ENCODE results near the gene BTD. TPM values are rescaled to one million over a fixed set of nuclear protein-coding genes. Genes with fewer than 3 reads are reported as not detected.

BTD gene
- total and polyA plus RNA-seq, 2 experiments from 2014 or later = 17.8 to 20.0 TPM

DNA sequence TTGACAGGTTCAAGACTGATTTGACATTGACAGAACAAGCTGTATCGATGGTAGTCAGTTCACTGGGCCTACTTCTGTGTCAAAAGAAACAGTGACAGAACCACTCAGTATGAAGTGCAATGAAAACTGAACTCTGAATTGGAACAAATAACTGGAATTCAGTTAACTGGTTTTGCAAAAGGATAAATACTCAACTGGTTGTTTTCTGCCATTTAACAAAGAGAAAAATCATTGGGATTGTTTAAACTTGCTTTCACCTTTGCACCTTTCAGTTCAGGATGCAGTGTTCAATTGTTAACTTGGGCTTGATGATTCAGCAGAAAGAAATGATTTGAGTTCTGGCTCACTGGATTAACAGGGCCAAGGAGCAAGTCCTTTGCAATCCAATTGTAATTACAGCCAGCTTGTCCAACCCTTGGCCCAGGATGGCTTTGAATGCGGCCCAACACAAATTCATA, 4.9 kb downstream of the BTD start (continued):
- TF ChIP-seq, protein P1, sequence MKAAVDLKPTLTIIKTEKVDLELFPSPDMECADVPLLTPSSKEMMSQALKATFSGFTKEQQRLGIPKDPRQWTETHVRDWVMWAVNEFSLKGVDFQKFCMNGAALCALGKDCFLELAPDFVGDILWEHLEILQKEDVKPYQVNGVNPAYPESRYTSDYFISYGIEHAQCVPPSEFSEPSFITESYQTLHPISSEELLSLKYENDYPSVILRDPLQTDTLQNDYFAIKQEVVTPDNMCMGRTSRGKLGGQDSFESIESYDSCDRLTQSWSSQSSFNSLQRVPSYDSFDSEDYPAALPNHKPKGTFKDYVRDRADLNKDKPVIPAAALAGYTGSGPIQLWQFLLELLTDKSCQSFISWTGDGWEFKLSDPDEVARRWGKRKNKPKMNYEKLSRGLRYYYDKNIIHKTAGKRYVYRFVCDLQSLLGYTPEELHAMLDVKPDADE (IDR thresholded peaks at IDR 0.05) = no peak
- no peak for TF ChIP-seq EZH2 (IDR thresholded peaks at IDR 0.05; ENCODE audit: low read depth, unreplicated experiment)
- TF ChIP-seq, protein P2, sequence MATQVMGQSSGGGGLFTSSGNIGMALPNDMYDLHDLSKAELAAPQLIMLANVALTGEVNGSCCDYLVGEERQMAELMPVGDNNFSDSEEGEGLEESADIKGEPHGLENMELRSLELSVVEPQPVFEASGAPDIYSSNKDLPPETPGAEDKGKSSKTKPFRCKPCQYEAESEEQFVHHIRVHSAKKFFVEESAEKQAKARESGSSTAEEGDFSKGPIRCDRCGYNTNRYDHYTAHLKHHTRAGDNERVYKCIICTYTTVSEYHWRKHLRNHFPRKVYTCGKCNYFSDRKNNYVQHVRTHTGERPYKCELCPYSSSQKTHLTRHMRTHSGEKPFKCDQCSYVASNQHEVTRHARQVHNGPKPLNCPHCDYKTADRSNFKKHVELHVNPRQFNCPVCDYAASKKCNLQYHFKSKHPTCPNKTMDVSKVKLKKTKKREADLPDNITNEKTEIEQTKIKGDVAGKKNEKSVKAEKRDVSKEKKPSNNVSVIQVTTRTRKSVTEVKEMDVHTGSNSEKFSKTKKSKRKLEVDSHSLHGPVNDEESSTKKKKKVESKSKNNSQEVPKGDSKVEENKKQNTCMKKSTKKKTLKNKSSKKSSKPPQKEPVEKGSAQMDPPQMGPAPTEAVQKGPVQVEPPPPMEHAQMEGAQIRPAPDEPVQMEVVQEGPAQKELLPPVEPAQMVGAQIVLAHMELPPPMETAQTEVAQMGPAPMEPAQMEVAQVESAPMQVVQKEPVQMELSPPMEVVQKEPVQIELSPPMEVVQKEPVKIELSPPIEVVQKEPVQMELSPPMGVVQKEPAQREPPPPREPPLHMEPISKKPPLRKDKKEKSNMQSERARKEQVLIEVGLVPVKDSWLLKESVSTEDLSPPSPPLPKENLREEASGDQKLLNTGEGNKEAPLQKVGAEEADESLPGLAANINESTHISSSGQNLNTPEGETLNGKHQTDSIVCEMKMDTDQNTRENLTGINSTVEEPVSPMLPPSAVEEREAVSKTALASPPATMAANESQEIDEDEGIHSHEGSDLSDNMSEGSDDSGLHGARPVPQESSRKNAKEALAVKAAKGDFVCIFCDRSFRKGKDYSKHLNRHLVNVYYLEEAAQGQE (IDR thresholded peaks at IDR 0.05; ENCODE audit: unreplicated experiment) = no peak
- TF ChIP-seq POLR2AphosphoS5 (IDR thresholded peaks at IDR 0.05; ENCODE audit: low read depth) = no peak
- TF ChIP-seq CREB1 (CRISPR knock-in tag; IDR thresholded peaks at IDR 0.05; ENCODE audit: low read depth) = no peak

DNA sequence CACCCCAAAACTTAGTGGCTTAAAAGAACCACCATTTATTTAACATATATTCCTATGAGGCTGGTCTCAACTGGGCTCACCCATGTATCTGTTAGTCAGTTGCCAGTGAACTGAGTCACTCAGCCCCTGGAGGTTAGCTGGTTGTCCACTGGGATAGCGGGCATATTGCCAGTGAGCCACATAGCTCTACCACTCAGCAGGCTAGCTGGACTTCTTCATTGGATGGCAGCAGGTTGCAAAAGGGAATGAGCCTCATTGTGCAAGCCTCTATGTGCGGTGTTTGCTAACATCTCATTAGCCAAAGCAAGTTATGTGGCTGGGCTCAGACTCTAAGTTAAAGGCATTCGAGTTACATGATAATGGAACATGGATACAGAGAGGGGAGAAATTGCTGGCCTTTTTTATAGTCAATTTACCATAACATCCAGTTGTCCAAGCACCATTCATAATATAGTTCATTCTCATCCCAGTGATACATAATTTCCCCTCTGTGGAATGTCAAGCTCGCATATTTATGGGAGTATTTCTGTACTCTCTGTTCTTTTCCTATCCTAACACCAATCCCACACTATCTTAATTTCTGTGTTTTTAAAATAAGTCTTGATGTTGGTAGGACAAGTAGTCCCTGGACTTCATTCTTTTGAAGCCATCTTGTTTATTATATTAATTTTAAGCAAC, 8.7 kb downstream of the BTD start:
- H3K36me3 Mint-ChIP-seq (ENCODE audit: low read depth) = peaks cover under 1% of the 10 kb centered on the region; the same call in 1 of the 3 replicates
- no peaks in the 10 kb centered on the region for H3F3A ChIP-seq (replicated peaks; ENCODE audit: low read depth)
- H3K79me2 ChIP-seq (replicated peaks; ENCODE audit: insufficient read depth) = no peaks in the 10 kb centered on the region
- TF ChIP-seq ZNF114 (CRISPR knock-in tag; IDR thresholded peaks at IDR 0.05) = no peak
- TF ChIP-seq, protein P2 (IDR thresholded peaks at IDR 0.05; ENCODE audit: unreplicated experiment) = no peak
- TF ChIP-seq, protein P3, sequence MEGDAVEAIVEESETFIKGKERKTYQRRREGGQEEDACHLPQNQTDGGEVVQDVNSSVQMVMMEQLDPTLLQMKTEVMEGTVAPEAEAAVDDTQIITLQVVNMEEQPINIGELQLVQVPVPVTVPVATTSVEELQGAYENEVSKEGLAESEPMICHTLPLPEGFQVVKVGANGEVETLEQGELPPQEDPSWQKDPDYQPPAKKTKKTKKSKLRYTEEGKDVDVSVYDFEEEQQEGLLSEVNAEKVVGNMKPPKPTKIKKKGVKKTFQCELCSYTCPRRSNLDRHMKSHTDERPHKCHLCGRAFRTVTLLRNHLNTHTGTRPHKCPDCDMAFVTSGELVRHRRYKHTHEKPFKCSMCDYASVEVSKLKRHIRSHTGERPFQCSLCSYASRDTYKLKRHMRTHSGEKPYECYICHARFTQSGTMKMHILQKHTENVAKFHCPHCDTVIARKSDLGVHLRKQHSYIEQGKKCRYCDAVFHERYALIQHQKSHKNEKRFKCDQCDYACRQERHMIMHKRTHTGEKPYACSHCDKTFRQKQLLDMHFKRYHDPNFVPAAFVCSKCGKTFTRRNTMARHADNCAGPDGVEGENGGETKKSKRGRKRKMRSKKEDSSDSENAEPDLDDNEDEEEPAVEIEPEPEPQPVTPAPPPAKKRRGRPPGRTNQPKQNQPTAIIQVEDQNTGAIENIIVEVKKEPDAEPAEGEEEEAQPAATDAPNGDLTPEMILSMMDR (conservative IDR thresholded peaks at IDR 0.05; ENCODE audit: low read depth in 2 of 2) = no peak
- TF ChIP-seq, protein P1 (IDR thresholded peaks at IDR 0.05) = no peak
- TF ChIP-seq POLR2AphosphoS5 (IDR thresholded peaks at IDR 0.05; ENCODE audit: low read depth) = no peak
- no peak for TF ChIP-seq ZNF331 (CRISPR knock-in tag; IDR thresholded peaks at IDR 0.05; ENCODE audit: low read depth)
- no peak for TF ChIP-seq EZH2phosphoT487 (IDR thresholded peaks at IDR 0.05; ENCODE audit: unreplicated experiment)
- no peak for TF ChIP-seq CREB1 (CRISPR knock-in tag; IDR thresholded peaks at IDR 0.05; ENCODE audit: low read depth)

More for the DNA sequence above, 8.7 kb downstream of the BTD start:
- Histone ChIP-seq H3K4me2 (no peak overlapping the region), H2AFZ (no peak overlapping the region), H3K4me3 (no peak overlapping the region), H3K9me2 (ENCODE audit: insufficient read depth) (no peaks in the 10 kb centered on the region), H3K27ac (ENCODE audit: low read depth) (no peak overlapping the region), H3K4me1 (ENCODE audit: insufficient read depth) (peaks cover 12% of the 10 kb centered on the region), H3K27me3 (ENCODE audit: insufficient read depth) (no peaks in the 10 kb centered on the region), H4K20me1 (replicated peaks; ENCODE audit: insufficient read depth) (no peaks in the 10 kb centered on the region), H3K36me3 (ENCODE audit: insufficient read depth) (no peaks in the 10 kb centered on the region)
- peaks cover 2% of the 10 kb centered on the region for H3K27me3 Mint-ChIP-seq (ENCODE audit: insufficient read depth, low read depth, poor library complexity)
- H3K4me1 Mint-ChIP-seq = peaks cover 13% of the 10 kb centered on the region
- H3K4me3 Mint-ChIP-seq = no peak overlapping the region
- no peak overlapping the region for H3K27ac Mint-ChIP-seq
- ATAC-seq (no peak), DNase-seq (ENCODE audit: low spot score) (no peak)
- H3K9me3 Mint-ChIP-seq = no peaks in the 10 kb centered on the region
